Thyroid gland (tissue), 4 donors: ENCODE measurements around the gene SLC24A3. TPM values are rescaled to one million over a fixed set of nuclear protein-coding genes. Genes with fewer than 3 reads are reported as not detected.

Experiments used
- DNase-seq, 2 donors: peaks; one replicate each; pipeline ENCODE4 v3.0.0-alpha.2; 2019
- H3K27ac ChIP-seq, 3 donors: fragments of 200-600 bp; sonication (generic); 1 replicate in 2 of 3; 2 replicates in 1 of 3; pipeline ENCODE4 v1.5.1; 2016 to 2019; ENCODE audit warnings: mild to moderate bottlenecking in 1 of 3, moderate library complexity in 1 of 3
- H3K27me3 ChIP-seq: fragments of 200-600 bp; sonication (generic); one replicate; pipeline ENCODE4 v1.5.1; 2019
- H3K36me3 ChIP-seq, 2 donors: fragments of 200-600 bp; sonication (generic); one replicate each; pipeline ENCODE4 v1.5.1; 2016 to 2019
- H3K4me1 ChIP-seq, 2 donors: fragments of 200-600 bp; sonication (generic); one replicate each; pipeline ENCODE4 v1.5.1; 2017 to 2019
- H3K4me3 ChIP-seq, 3 donors: fragments of 200-600 bp; sonication (generic); replicated peaks in 1 of 3; 1 replicate in 2 of 3; 2 replicates in 1 of 3; pipeline ENCODE4 v1.5.1; 2016; ENCODE audit warnings: mild to moderate bottlenecking in 1 of 3
- H3K9me3 ChIP-seq: fragments of 200-600 bp; sonication (generic); one replicate; pipeline ENCODE4 v1.5.1; 2017
- CTCF ChIP-seq, 6 experiments: fragments of 200-600 bp in 3 of 6; fragments of 450-650 bp in 3 of 6; sonication (generic) in 3 of 6; IDR thresholded peaks; one replicate each; pipeline ENCODE4 v1.5.1; 2016 to 2019; ENCODE audit warnings: antibody characterized with exemption in 6 of 6, mild to moderate bottlenecking in 2 of 6, inconsistent platforms in 1 of 6, moderate library complexity in 1 of 6
- POLR2A ChIP-seq, 2 donors: fragments of 450-650 bp; IDR thresholded peaks; one replicate each; pipeline ENCODE4 v1.6.1; 2017; ENCODE audit warnings: antibody characterized with exemption in 2 of 2, mild to moderate bottlenecking in 2 of 2, moderate library complexity in 1 of 2
- WGBS, 2 donors: methylation state at CpG; one replicate each; pipeline ENCODE4 v1.1.5; 2017; 5-methylcytosine and 5-hydroxymethylcytosine counted together
- intact Hi-C: fragments of 100-400 bp; cut with DNase I; formaldehyde crosslinking; loops from one replicate; pipeline ENCODE4 v1.15.1; 2023
- total RNA-seq, 4 donors: library from RNA; depleted of rRNA; stranded (reverse); fragments of >200 nt; gene quantifications; one replicate each; pipeline ENCODE4 v1.2.3, GENCODE V29; 2016

SLC24A3 gene
- total RNA-seq, 4 donors from 2014 or later, result 4.0 to 8.1 (median 6.3) TPM

DNA sequence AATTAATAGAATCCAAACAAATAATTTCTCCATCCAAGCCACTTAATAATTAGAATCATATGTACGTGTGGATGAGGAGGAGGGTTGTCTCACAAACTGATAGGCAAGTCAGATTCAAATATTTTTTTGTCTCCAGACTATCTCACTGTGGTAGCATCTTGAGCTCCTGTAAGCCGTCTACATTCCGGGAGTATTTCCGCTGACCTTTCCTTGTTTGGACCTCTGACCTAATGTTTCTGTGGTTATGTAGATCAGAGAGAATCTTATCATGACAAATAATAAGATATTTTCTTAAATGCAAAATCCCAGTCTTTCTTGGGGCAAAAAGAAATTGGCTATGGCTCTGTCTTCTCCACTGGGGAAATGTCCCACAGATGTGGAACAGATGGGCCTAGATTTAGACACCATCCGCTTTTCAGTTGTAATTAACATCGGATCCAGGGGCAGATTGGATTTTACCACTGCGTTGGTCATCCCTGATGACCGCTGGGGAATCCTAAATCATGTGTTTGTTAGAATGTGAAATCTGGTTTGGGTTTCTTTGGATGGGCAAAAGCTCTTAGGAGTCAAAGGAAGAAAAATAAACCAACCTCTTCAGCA is 348.5 kb downstream of the SLC24A3 start:
- Histone ChIP-seq H3K27ac (no peak overlapping the region), H3K4me1 (no peaks in the 10 kb centered on the region), H3K4me3 (no peak overlapping the region), H3K27me3 (no peaks in the 10 kb centered on the region), H3K36me3 (no peaks in the 10 kb centered on the region), H3K9me3 (no peaks in the 10 kb centered on the region)
- no peak for DNase-seq
- TF ChIP-seq CTCF (IDR thresholded peaks at IDR 0.05) (no peak), POLR2A (IDR thresholded peaks at IDR 0.05) (no peak)
- 75 to 77% methylated on average over 8 of the region's 8 CpGs for WGBS, 2 donors
- intact Hi-C loops, result no loop called here

- WGBS, 2 donors, result 88 to 91% methylated on average over 4 of the region's 4 CpGs
- TF ChIP-seq POLR2A (IDR thresholded peaks at IDR 0.05) (no peak), CTCF (IDR thresholded peaks at IDR 0.05) (no peak)
These were observed 350.0 kb downstream of the SLC24A3 start for GRCh38 chr20:19562426-19562825.

GRCh38 chr20:19564261-19564660 is 351.8 kb downstream of the SLC24A3 start:
- intact Hi-C loops, result no loop called here
- no peak for TF ChIP-seq POLR2A (IDR thresholded peaks at IDR 0.05)
- no peak for TF ChIP-seq CTCF (IDR thresholded peaks at IDR 0.05)
- H3K4me3 ChIP-seq, result no peak overlapping the region
- H3K9me3 ChIP-seq, result no peaks in the 10 kb centered on the region
- H3K36me3 ChIP-seq, result no peaks in the 10 kb centered on the region
- no peaks in the 10 kb centered on the region for H3K4me1 ChIP-seq
- 97 to 99% methylated on average over 3 of the region's 3 CpGs for WGBS, 2 donors
- DNase-seq, result no peak
- H3K27ac ChIP-seq, result no peak overlapping the region
- H3K27me3 ChIP-seq, result no peaks in the 10 kb centered on the region

More at GRCh38 chr20:19562426-19562825, 350.0 kb downstream of the SLC24A3 start:
- Histone ChIP-seq H3K36me3 (no peaks in the 10 kb centered on the region), H3K9me3 (no peaks in the 10 kb centered on the region), H3K27ac (no peak overlapping the region), H3K27me3 (no peaks in the 10 kb centered on the region), H3K4me1 (no peaks in the 10 kb centered on the region), H3K4me3 (no peak overlapping the region)
- intact Hi-C loops, result no loop called here
- DNase-seq, result no peak

- intact Hi-C loops, result no loop called here
- WGBS, 2 donors, result 70 to 87% methylated on average over 2 of the region's 2 CpGs
- no peaks in the 10 kb centered on the region for H3K36me3 ChIP-seq
- no peaks in the 10 kb centered on the region for H3K27me3 ChIP-seq
- H3K4me3 ChIP-seq, result no peak overlapping the region
- DNase-seq, result no peak
- H3K4me1 ChIP-seq, result no peaks in the 10 kb centered on the region
- no peaks in the 10 kb centered on the region for H3K9me3 ChIP-seq
- H3K27ac ChIP-seq, result no peak overlapping the region
- no peak for TF ChIP-seq CTCF (IDR thresholded peaks at IDR 0.05)
- no peak for TF ChIP-seq POLR2A (IDR thresholded peaks at IDR 0.05)
These were observed 353.3 kb downstream of the SLC24A3 start for GRCh38 chr20:19565736-19566135.

DNA sequence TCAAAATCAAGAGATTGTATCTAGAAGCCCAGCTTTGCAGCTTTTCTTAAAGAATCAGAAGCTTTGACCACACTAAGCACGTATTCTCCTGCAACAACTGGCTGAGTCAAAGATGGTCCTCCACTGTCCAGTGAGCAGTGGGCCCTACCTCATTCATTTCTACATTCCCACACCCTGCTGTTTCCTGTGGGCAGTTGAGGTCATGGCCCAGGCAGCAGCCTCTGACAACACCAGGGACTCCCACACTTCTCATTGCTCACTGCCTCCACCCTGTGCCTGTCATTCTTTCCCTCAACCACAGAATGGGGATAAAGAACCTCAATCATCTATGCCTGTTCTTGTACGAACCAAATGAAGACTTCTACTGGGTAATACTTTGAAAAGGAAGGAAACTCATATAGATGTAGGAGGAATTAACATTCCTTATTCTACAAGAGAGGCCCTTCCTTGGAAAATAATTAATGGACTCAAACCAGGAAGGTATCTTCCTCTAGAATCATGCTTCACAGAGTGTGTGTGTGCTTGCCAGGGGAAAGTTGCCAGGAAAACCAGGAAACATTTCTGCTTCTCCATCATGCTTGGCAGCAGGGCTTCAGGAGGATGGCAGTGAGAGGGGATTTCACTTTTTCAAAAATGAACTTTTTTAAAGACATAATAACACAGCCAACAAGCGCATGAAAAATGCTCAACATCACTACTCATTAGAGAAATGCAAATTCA is 353.9 kb downstream of the SLC24A3 start:
- Histone ChIP-seq H3K27me3 (no peaks in the 10 kb centered on the region), H3K4me1 (no peaks in the 10 kb centered on the region), H3K4me3 (no peak overlapping the region), H3K27ac (no peak overlapping the region), H3K36me3 (no peaks in the 10 kb centered on the region), H3K9me3 (no peaks in the 10 kb centered on the region)
- 51 to 60% methylated on average over 3 of the region's 3 CpGs for WGBS, 2 donors
- intact Hi-C loops, result no loop called here
- TF ChIP-seq CTCF (IDR thresholded peaks at IDR 0.05), result no peak
- no peak for TF ChIP-seq POLR2A (IDR thresholded peaks at IDR 0.05)
- peak in 1 of 2 donors; percentile 24 for DNase-seq
